ENCODE results near the gene OMP.

GRCh38 chr11:77083566-77084245 lies 18.9 kb upstream of the OMP start:
- no peak for TF ChIP-seq CTCF (IDR thresholded peaks at IDR 0.05; ENCODE audit: low read length)
- TF ChIP-seq EZH2 (optimal IDR thresholded peaks at IDR 0.05; ENCODE audit: low read depth, low read length): no peak

Data from MM.1S (cell line).